Activated CD8-positive, alpha-beta memory T cell treated with anti-CD3 and anti-CD28 coated beads for 36 hours (primary cell): Measurements from ENCODE around the gene DGKG. TPM values are rescaled to one million over a fixed set of nuclear protein-coding genes. Genes with fewer than 3 reads are reported as not detected.

Source experiments
- CTCF ChIA-PET: fragments of 350-600 bp; sonication (Branson Sonifier 250); formaldehyde crosslinking; loops from one replicate; lab custom pipeline; 2021; ENCODE audit warnings: antibody characterized with exemption; lab: Charles Lee
- POLR2A ChIA-PET: fragments of 350-600 bp; sonication (Branson Sonifier 250); formaldehyde crosslinking; loops from one replicate; lab custom pipeline; 2021; ENCODE audit warnings: antibody characterized with exemption; lab: Charles Lee
- total RNA-seq, 2 experiments: library from RNA; stranded (reverse); gene quantifications; one replicate each; pipeline ENCODE4 v1.2.3, GENCODE V29; 2021

The DGKG gene
- total RNA-seq, 2 experiments from 2014 or later, result 0.42 to 0.67 TPM

DNA sequence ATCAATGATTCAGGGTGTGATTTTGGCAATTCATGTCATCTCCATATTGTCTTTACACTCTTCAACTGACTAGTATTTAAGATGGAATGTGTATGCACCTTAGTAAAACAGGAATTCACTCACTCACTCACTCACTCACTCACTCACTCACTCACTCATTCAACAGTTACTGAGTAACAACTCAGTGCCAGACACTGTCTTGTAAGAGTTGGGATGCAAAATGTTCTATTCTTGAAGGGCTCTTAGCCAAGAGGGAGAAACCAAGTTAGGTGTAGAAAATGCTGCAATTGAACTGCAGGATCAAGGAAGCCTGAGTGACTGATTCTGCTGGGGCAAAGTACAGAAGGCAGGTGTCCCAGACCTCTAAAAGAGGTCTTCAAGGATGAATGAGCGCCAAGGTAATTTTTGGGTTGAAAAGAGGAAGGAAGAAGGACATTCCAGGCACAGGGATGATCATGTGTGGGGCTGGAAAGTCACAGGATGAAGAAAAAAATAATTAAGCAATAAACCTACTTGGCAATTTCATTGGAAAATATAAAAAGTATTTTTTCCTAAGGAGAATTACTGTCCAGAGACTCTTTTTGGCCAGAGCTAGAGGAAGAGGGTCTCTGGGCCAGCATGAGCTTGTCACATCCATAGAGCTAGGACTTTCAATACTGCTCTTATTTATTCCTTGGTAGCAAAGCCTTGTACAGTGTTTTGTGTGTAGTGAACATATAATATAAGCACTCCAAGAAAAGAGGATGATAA is 194.2 kb downstream of the DGKG start:
- ChIA-PET CTCF (no interaction called here), POLR2A (no interaction called here)

DNA sequence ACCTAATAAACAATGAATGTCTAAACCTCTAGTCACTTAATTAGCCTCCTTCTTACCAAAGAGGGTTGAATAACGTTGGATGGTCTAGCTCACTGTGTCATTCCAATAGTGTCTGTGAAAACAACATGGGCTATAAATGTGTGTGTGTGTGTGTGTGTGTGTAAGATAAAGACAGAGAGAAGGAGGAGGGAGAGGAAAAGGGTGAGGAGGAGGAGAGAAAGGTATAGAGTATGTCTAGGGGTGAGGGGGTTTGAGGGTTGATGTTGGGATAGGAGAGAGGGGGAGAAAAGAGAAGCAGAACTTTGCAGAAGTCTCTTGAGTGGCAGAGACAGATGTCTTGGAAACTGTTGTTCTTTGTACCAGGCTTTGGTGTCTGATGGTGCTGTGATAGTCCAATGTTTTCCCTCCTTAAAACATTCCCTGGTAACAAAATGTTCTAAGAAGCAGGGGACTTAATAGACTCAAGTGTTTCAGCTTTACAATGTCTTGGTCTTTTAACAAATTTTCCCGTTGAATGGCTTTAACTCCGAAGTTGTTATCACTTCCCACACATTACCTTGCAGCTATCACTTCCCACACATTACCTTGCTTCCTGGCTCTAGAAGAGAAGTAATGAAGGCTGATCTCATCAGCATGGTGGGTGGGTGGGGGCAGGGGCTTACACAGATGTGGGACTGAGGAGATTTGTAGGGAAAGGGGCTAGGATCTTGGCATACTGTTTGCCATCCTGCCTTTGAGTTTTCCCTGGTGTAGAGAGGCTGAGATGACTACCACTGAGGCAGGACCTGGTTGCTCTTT is 195.3 kb downstream of the DGKG start:
- ChIA-PET POLR2A (no interaction called here), CTCF (no interaction called here)

DNA sequence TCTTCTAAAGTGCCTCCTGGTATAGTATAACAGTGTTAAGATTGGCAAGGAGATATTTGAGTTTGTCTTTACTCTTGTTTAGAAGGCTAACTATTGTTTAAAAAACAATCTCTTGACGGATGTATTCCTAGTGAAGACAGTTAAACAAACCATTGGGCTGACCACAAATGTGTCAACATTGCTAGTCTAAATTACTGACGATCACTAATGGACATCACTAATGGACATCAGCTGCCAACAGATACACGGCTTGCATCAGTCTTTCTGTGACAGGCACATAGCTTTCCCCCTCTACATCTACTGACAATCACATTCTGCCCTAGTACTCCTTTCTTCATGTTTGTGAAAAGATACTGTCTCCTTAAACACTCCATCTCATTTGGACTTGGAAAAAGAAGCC is 196.0 kb downstream of the DGKG start:
- ChIA-PET CTCF (no interaction called here), POLR2A (no interaction called here)

DNA sequence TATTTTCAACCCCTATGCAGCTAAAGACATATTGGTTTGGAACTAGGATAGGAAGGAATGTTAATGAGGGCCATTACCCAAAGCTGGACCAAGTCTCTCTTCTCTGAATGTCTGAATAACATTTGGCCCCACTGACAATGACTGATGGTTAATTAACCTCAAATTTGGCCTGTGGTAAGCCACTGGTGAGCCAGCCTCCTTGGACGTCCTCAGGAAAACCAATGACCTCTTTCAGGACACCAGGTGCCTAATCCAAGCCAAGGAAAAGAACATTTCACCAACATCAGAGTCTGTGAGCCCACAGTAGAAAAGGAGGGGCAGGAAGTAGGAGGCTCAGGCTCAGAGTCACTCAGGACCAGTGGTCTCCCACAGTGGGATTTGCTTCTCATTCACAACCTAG is 196.7 kb downstream of the DGKG start:
- ChIA-PET POLR2A (no interaction called here), CTCF (no interaction called here)

DNA sequence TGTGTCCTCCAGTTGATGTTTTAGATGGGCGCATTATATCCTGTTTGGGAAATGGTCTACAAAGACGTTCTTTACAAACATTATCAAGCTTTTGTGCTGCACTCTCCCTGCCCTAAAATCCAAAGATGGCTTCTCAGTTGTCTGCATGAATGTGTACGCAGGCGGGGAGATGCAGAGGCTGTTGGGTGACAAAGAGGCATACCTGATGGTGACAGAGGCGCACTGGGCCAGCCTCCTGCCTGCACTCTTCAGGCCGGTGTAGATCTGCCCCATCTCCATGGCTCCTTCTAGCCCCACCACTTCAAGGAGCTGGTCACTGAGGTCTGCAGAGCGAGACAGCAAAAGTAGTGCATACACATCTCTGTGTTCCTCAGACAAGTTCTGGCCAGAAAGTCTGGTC is 197.3 kb downstream of the DGKG start:
- ChIA-PET CTCF (no interaction called here), POLR2A (no interaction called here)

DNA sequence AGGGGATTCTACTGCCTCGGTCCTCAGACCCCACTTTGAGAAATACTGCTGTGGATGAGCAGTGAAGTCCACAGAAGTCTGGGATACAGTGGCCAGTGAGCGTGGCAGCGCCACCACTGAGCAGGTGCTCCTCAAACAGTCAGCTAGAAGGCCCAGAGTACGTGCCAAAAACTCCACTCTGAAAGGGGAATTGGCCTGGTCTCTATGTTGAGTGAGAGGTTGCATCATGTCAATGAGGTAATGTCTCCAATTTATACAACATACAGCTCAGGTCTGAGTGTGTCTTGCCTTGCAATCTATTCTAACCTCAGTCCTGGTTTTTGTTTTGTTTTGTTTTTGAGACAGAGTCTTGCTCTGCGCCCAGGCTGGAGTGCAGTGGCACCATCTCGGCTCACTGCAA is 199.8 kb downstream of the DGKG start:
- POLR2A ChIA-PET, result no interaction called here
- CTCF ChIA-PET, result no interaction called here

DNA sequence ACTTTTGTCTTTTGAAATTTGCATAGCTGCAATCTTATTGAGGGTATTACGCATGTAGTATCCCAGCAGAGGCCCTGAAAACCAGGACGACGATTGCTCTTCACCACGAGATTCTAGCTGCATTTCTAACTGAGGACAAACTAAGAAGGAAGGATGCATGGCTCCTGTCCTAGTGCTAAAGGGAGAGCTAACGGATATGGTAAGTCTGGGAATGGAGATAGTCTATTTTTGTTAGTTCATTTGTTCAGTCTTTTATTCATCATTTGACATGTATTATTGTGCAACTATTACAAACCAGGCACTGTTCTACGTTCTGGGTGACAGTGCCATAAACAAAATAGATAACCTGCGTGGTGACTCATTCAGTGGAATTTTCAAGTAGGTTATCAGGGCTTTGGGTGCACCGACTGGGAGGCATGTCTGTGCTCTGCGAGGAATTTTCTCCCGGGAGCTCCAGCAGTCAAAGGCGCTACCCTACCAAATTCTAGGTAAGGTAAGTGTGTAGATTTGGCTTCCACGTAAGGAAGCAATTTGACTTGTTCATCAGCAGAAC is 201.3 kb downstream of the DGKG start:
- POLR2A ChIA-PET, result no interaction called here
- CTCF ChIA-PET, result no interaction called here

DNA sequence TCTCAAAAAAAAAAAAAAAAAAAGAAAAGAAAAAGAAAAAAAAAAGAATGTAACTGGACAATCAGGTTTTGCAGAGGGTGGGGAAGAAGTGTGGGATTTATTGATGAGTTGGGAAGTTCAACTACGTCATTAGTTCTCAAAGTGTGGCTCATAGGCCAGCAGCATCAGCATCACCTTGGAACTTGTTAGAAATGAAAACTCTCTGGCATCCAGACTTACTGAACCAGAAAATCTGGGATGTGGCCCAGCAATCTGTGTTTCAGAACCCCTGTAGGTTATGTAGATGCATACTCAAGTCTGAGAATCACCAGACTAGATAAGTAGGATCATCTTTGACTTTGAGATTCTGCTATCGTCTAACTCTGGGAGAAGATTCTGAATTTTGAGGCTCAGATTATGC is 207.4 kb downstream of the DGKG start:
- POLR2A ChIA-PET, result no interaction called here

DNA sequence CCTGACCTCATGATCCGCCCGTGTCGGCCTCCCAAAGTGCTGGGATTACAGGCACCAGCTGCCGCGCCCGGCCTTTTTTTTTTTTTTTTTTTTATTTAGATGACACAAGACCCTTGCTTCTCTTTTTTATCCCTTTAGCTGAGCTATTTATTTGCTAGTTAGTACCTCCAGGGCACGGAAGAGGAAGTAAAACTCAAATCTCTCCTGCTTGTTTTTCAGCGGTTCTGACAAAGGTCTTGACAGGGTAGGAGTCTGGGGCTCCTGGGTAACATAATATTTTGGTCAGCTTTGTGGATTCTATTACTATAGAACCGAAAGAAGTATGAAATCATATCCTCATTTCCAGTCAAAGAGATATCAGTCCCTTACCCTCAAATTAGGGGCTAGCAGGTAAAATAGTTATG is 209.1 kb downstream of the DGKG start:
- ChIA-PET CTCF (interaction anchor here (1.0 kb wide), 1 partner anchor 39 kb away, joined by 3 read pairs; no protein-coding TSS in a partner anchor), POLR2A (no interaction called here)

More for the DNA sequence above, 207.4 kb downstream of the DGKG start:
- CTCF ChIA-PET, result no interaction called here

DNA sequence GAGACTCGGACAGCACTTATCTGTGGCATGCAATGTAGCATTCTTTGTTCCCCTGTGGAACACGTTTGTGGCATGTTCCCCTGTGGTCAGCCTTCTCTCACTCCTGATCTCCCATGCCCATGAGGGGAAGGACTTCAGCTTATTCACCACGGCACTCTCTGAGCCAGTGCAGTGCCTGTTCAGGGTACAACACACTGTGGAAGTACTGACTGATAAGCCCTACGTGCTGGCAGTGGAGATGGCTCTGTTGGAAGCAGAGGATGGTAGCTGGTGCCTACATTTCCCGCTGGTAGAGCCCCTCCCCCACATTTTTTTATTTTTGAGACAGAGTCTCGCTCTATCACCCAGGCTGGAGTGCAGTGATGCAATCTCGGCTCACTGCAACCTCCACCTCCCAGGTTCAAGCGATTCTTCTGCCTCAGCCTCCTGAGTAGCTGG is 209.7 kb downstream of the DGKG start:
- POLR2A ChIA-PET, result no interaction called here
- CTCF ChIA-PET, result no interaction called here

DNA sequence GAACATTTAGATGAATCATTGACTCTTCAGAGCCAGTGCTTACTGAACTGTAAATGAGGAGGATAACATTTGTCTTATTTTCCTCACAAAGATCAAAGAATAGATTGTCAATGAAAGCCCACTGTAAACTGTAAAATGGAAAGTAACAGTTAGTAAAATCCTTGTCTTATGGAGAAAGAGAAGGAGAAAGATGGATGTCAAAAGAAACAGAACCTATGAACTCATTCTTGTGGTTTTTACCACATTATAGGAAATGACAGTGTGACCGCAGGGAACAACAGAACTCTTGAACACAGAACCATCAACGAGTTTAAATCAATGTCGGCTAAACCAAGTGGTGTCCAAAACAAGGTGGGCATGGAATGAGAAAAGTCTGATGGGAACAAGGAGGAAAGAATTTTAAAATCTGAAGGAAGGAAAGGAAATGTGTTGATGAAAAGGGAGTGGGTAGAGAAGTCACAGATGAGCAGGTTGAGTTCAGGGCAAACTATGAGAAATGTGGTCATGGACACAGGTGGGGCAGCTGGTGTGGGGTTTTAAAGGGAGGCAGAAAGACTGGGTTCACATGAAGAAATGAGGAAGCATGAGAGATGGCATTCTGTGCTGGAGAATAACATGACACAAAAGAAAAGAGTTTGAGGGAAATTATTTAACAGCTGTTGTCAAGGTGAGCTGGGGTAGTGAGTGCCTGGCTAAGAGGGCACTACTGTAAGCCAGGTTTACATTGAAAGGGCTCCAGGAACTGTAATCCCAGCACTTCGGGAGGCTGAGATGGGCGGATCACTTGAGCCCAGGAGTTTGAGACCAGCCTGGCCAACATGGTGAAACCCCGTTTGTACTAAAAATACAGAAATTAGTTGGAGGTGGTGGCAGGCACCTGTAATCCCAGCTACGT is 210.7 kb downstream of the DGKG start:
- ChIA-PET CTCF (no interaction called here), POLR2A (no interaction called here)

DNA sequence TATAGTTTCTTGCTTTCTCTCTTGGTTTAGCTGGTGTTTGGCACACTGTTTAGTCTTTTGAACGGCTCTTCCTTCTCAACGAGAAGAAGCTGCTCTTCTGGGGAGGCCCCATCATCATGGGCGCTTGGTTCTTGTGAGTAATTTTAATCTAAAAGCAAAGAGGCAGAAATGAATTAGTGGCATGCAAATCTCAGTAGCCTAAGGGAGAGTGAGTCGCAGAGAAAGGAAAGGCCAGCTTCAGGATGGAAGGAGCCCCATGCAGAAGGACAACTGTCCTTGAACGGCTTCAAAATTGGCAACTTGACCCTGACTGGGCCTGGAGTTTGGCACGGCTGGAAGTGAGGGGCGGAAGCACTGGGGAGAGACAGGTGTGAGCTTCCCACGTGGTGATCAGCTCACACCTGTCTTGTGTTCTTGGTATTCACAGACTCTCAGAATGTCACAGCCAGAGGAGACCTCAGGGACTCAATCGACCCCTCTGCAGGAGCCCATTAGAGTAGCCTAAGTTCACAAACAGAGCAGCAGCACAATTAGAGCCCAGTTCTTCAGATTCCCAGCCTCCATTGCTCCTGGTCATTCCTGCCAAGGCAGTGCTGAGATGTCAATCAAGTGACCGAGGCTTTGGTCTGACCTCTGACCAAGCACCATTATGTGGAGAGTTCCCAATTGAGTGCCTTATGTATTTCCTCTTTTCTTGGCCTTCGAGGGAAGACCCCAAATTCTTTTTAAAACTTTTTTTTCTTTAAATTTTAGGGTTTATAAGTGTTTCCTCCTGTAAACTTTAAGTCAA is 211.8 kb downstream of the DGKG start:
- POLR2A ChIA-PET, result no interaction called here
- CTCF ChIA-PET, result no interaction called here

DNA sequence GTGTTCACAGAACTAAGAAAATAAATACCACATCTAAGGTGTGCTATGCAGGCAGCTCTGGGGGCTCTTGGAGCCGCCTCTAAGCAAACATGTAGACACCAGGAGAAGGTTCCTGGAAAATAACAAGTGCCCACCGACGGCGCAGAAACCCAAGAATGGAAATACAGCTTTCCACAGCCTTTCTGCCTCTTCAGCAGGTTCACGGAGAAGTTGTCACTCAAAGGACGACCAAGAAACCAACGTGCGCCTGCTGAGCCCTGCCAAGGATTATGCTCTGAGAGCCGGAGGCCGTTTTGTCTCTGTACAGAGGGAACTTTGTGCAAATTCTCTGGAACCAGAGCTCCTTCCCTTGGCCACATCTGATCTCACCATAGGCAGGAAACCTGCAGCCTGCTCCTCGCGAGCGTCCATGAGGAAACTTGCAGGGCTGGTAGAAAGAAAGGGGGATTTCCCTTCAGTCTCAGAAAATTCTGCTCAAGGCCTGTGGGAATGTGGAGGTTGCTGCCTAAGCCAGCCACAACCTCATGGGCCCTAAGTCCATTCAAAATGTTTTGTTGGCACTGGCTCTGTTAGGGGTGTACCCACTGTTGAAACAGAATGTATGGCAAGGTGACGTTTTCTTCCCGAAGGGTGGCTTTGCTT is 212.6 kb downstream of the DGKG start:
- CTCF ChIA-PET, result no interaction called here
- POLR2A ChIA-PET, result no interaction called here

DNA sequence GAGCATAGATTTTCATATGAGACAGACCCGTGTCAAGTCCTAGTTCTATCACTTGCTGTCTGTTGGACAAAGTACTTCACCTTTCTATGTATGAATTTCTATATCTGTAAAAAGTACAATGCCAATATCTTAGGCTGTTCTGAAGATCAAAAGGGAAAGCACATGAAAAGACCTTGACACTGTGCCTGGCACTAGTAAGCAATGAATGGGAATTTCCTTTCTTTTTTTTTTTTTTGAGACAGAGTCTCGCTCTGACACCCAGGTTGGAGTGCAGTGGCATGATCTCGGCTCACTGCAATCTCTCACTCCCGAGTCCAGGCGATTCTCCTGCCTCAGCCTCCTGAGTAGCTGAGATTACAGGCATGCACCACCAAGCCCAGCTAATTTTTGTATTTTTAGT is 217.8 kb downstream of the DGKG start:
- POLR2A ChIA-PET, result no interaction called here
- CTCF ChIA-PET, result no interaction called here

DNA sequence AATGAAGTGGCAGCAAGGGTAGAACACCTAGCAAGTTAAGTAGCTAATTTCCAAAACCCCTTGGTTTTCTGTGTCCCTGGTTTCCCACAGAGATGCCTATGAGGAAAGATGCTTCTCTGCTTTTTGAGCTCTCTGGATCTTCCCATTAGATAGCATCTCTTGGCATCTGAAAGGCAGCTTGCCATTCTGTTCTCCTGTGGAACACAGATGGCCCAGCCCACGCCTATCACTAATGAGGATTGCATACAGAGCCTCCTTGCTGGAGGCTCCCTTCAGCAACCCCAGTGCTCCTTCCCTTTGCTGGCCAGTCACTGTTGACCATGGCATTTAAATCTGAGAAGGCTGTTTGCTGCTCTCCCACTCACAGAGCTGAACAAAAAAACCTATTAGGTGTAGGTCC is 218.8 kb downstream of the DGKG start:
- POLR2A ChIA-PET, result no interaction called here

DNA sequence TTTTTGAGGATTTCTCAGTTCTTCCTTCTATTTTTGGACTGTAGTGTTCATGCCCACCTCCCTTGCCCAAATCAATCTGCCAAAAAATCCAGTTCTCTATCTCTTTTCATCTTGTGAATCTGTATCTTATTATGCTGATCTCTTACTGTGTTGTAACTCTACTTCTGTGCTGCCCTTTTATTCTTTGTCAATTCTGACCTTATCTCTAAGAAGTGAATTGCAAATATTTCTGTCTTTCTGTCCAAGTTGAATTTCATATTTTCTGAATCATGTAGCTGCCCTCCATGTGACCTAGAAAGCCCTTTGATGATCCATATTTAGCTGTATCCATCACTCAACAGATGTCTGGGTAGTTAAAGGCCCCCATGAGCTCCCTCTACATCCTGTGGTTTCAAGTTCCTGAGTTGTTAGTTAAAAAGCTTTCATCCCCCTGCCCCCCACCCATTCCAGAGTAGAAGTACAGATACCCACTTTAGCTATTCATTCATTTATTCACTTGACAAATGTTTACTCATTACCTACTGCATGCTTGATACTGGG is 219.6 kb downstream of the DGKG start:
- POLR2A ChIA-PET, result no interaction called here
- CTCF ChIA-PET, result no interaction called here

More for the DNA sequence above, 218.8 kb downstream of the DGKG start:
- CTCF ChIA-PET, result interaction anchor here (1.0 kb wide), 1 partner anchor 21 kb away, joined by 3 read pairs; no protein-coding TSS in a partner anchor

DNA sequence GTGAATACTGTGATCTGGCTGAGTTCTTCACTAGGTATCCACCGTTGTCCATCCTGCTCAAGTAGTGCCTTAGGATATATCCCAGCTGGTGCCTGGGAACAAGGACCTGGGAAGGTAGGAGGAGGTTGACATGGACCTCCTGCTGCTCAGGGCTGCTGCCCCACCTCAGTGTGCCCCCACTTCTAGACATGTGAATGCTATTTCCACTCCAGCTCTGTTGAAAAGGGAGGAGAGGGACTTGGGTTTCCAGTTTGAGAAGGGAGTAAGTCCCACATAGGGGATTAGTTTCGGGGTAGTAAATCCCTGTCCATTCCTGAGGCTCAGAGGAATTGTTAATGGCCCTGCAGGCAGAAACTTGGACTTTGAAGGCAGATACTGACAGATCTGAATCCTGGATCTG is 220.2 kb downstream of the DGKG start:
- CTCF ChIA-PET, result no interaction called here
- POLR2A ChIA-PET, result no interaction called here
